Liver (tissue), 9 donors: Measurements from ENCODE around the gene SLC35A3. TPM values are rescaled to one million over a fixed set of nuclear protein-coding genes. Genes with fewer than 3 reads are reported as not detected.

Experiments used
- DNase-seq: peaks from one replicate; pipeline ENCODE4 v3.0.0-alpha.2; 2017; ENCODE audit warnings: low spot score
- H3K27ac ChIP-seq, 2 donors: one replicate each; pipeline ENCODE4 v1.7.0; 2013; ENCODE audit warnings: inconsistent platforms in 2 of 2, low read length in 2 of 2, control low read depth in 1 of 2, low read depth in 1 of 2, mild to moderate bottlenecking in 1 of 2
- H3K27me3 ChIP-seq, 4 donors: one replicate each; pipeline versions ENCODE4 v1.6.1 to v1.7.0; 2013; ENCODE audit warnings: low read length in 3 of 4, inconsistent platforms in 1 of 4, mild to moderate bottlenecking in 1 of 4, moderate library complexity in 1 of 4; ENCODE audit not compliant: control insufficient read depth in 4 of 4, insufficient read depth in 4 of 4
- H3K36me3 ChIP-seq, 4 donors: one replicate each; pipeline versions ENCODE4 v1.6.1 to v1.7.0; 2013; ENCODE audit warnings: low read length in 3 of 4, mild to moderate bottlenecking in 3 of 4, low read depth in 1 of 4, moderate library complexity in 1 of 4; ENCODE audit not compliant: control insufficient read depth in 4 of 4, insufficient read depth in 3 of 4
- H3K4me1 ChIP-seq, 4 donors: one replicate each; pipeline versions ENCODE4 v1.6.1 to v1.7.0; 2013; ENCODE audit warnings: low read length in 3 of 4, mild to moderate bottlenecking in 3 of 4, moderate library complexity in 1 of 4; ENCODE audit not compliant: control insufficient read depth in 4 of 4, insufficient read depth in 4 of 4
- H3K4me3 ChIP-seq, 3 donors: one replicate each; pipeline versions ENCODE4 v1.6.1 to v1.7.0; 2013; ENCODE audit warnings: low read length in 3 of 3, control low read depth in 1 of 3, low read depth in 1 of 3, mild to moderate bottlenecking in 1 of 3
- H3K9ac ChIP-seq, 2 donors: one replicate each; pipeline ENCODE4 v1.7.0; 2013; ENCODE audit warnings: low read length in 2 of 2, mild to moderate bottlenecking in 2 of 2, moderate library complexity in 2 of 2, control low read depth in 1 of 2, low read depth in 1 of 2
- H3K9me3 ChIP-seq, 4 donors: one replicate each; pipeline versions ENCODE4 v1.6.1 to v1.7.0; 2013; ENCODE audit warnings: low read length in 3 of 4; ENCODE audit not compliant: control insufficient read depth in 4 of 4
- CTCF ChIP-seq: fragments of 150-350 bp; IDR thresholded peaks from 2 replicates; pipeline ENCODE4 v1.5.1; 2017; ENCODE audit warnings: improper control_type of control experiment, low read depth, low read length; ENCODE audit not compliant: missing input control
- EGR1 ChIP-seq, 2 donors: IDR thresholded peaks; 2 replicates each; pipeline ENCODE4 v1.6.1; 2016 to 2018; ENCODE audit warnings: antibody characterized with exemption in 2 of 2, low read depth in 2 of 2
- FOXA2 ChIP-seq: IDR thresholded peaks from 2 replicates; pipeline ENCODE4 v1.6.1; 2016; ENCODE audit warnings: antibody characterized with exemption
- GABPA ChIP-seq, 2 donors: IDR thresholded peaks in 1 of 2; conservative IDR thresholded peaks in 1 of 2; 2 replicates each; pipeline ENCODE4 v1.6.1; 2016; ENCODE audit warnings: antibody characterized with exemption in 2 of 2, mild to moderate bottlenecking in 1 of 2, moderate library complexity in 1 of 2
- HNF4A ChIP-seq, 2 donors: conservative IDR thresholded peaks; 2 replicates each; pipeline ENCODE4 v1.6.1; 2016; ENCODE audit warnings: antibody characterized with exemption in 2 of 2, mild to moderate bottlenecking in 2 of 2
- JUND ChIP-seq, 2 donors: IDR thresholded peaks; 2 replicates each; pipeline ENCODE4 v1.6.1; 2016; ENCODE audit warnings: antibody characterized with exemption in 2 of 2
- MAX ChIP-seq: IDR thresholded peaks from 2 replicates; pipeline ENCODE4 v1.6.1; 2016; ENCODE audit warnings: antibody characterized with exemption
- RAD21 ChIP-seq, 2 donors: IDR thresholded peaks; 2 replicates each; pipeline ENCODE4 v1.6.1; 2016; ENCODE audit warnings: antibody characterized with exemption in 2 of 2, mild to moderate bottlenecking in 2 of 2
- REST ChIP-seq: IDR thresholded peaks from 2 replicates; pipeline ENCODE4 v1.6.1; 2016; ENCODE audit warnings: antibody characterized with exemption, mild to moderate bottlenecking
- RXRA ChIP-seq, 2 donors: IDR thresholded peaks; 2 replicates each; pipeline ENCODE4 v1.6.1; 2017 to 2018; ENCODE audit warnings: antibody characterized with exemption in 2 of 2, mild to moderate bottlenecking in 1 of 2
- TAF1 ChIP-seq: conservative IDR thresholded peaks from 2 replicates; pipeline ENCODE4 v1.6.1; 2016; ENCODE audit warnings: antibody characterized with exemption, mild to moderate bottlenecking
- YY1 ChIP-seq: IDR thresholded peaks from 2 replicates; pipeline ENCODE4 v1.6.1; 2016; ENCODE audit warnings: antibody characterized with exemption, mild to moderate bottlenecking
- ZBTB33 ChIP-seq: IDR thresholded peaks from 2 replicates; pipeline ENCODE4 v1.6.1; 2016; ENCODE audit warnings: antibody characterized with exemption
- WGBS: extraction: QIAGEN DNeasy Blood & Tissue Kit; methylation state at CpG from one replicate; pipeline ENCODE4 v1.1.7; 2013; 5-methylcytosine and 5-hydroxymethylcytosine counted together
- polyA plus RNA-seq, 2 donors: library from polyadenylated mRNA; stranded (reverse) in 1 of 2; unstranded in 1 of 2; fragments of 200-250 nt in 1 of 2; fragments of >200 nt in 1 of 2; fragmentation: Nextera tagmentation in 1 of 2; extraction: Ambion mirVana in 1 of 2; gene quantifications; one replicate each; pipeline versions ENCODE4 v1.2.1 to v1.2.3, GENCODE V29; 2013 to 2015
- total RNA-seq, 2 donors: library from RNA; depleted of rRNA; stranded (reverse); fragments of >200 nt; gene quantifications; one replicate each; pipeline ENCODE4 v1.2.3, GENCODE V29; 2014
- donor health status: healthy.
- donor health status: healthy.
- donor health status: healthy.
- donor health status: healthy.
- donor health status: healthy.

Gene SLC35A3
- total and polyA plus RNA-seq, 4 donors: 12.1 to 35.1 (median 14.4) TPM

- H3K9me3 ChIP-seq: no peaks in the 10 kb centered on the region
- H3K36me3 ChIP-seq: peaks cover 6 to 49% (median 28%) of the 10 kb centered on the region in 4 donors
- H3K4me1 ChIP-seq: peaks cover 0 to 1% (median 0%) of the 10 kb centered on the region in 4 donors
- no peak overlapping the region for H3K9ac ChIP-seq
- WGBS: 93% methylated on average over 2 of the region's 2 CpGs
- TF ChIP-seq JUND (IDR thresholded peaks at IDR 0.05) (no peak), YY1 (no peak), EGR1 (IDR thresholded peaks at IDR 0.05; ENCODE audit: low read depth in 2 of 2) (no peak), RXRA (IDR thresholded peaks at IDR 0.05) (no peak), CTCF (no peak), ZBTB33 (no peak), HNF4A (conservative IDR thresholded peaks at IDR 0.05) (no peak), GABPA (IDR thresholded peaks at IDR 0.05 in 1 of 2, conservative IDR thresholded peaks at IDR 0.05 in 1 of 2) (no peak), REST (no peak), MAX (no peak), TAF1 (no peak), RAD21 (IDR thresholded peaks at IDR 0.05) (no peak)
- H3K4me3 ChIP-seq: no peak overlapping the region
- H3K27me3 ChIP-seq: no peaks in the 10 kb centered on the region
- no peak overlapping the region for H3K27ac ChIP-seq
- no peak for DNase-seq
Observed at GRCh38 chr1:100065969-100066227, 96.1 kb downstream of the SLC35A3 start.

GRCh38 chr1:100070201-100070939 is 100.6 kb downstream of the SLC35A3 start:
- TF ChIP-seq YY1 (no peak), FOXA2 (no peak)
- Histone ChIP-seq H3K4me3 (no peak overlapping the region), H3K9ac (no peak overlapping the region), H3K27me3 (no peaks in the 10 kb centered on the region), H3K36me3 (peaks cover 2 to 44% (median 34%) of the 10 kb centered on the region in 4 donors), H3K4me1 (no peaks in the 10 kb centered on the region), H3K9me3 (no peaks in the 10 kb centered on the region), H3K27ac (no peak overlapping the region)
- 96% methylated on average over 5 of the region's 5 CpGs for WGBS
- no peak for DNase-seq
